Smooth muscle cell (in vitro differentiated cells): ENCODE data around the gene PI3. TPM values are rescaled to one million over a fixed set of nuclear protein-coding genes. Genes with fewer than 3 reads are reported as not detected.
"Not testable (repeated sequence)": the region's sequence is repeated elsewhere in the genome, so short reads cannot be mapped to it uniquely, and the experiment has no call there.

Source experiments
- DNase-seq: peaks from one replicate; lab custom pipeline; 2025; ENCODE audit not compliant: unreplicated experiment; lab: John Stamatoyannopoulos, UW
- H2AFZ ChIP-seq: fragments of 200-600 bp; sonication (generic); 2 replicates; pipeline ENCODE4 v1.6.0; 2016; ENCODE audit warnings: antibody characterized with exemption, low read depth, mild to moderate bottlenecking
- H3F3A ChIP-seq: fragments of 200-600 bp; sonication (generic); 2 replicates; pipeline ENCODE4 v1.6.0; 2017; ENCODE audit warnings: antibody characterized with exemption, low read depth
- H3K27ac ChIP-seq: fragments of 200-600 bp; sonication (generic); 2 replicates; pipeline ENCODE4 v1.5.1; 2016; ENCODE audit warnings: low read depth, mild to moderate bottlenecking
- H3K27me3 ChIP-seq: fragments of 200-600 bp; sonication (generic); 2 replicates; pipeline ENCODE4 v1.6.1; 2016; ENCODE audit warnings: low read depth, mild to moderate bottlenecking
- H3K36me3 ChIP-seq: fragments of 200-600 bp; sonication (generic); 2 replicates; pipeline ENCODE4 v1.5.1; 2016; ENCODE audit warnings: low read depth
- H3K4me1 ChIP-seq: fragments of 200-600 bp; sonication (generic); 2 replicates; pipeline ENCODE4 v1.5.1; 2016; ENCODE audit warnings: low read depth
- H3K4me2 ChIP-seq: fragments of 200-600 bp; sonication (generic); 2 replicates; pipeline ENCODE4 v1.6.0; 2016; ENCODE audit warnings: mild to moderate bottlenecking
- H3K4me3 ChIP-seq: fragments of 200-600 bp; sonication (generic); 2 replicates; pipeline ENCODE4 v1.5.1; 2016; ENCODE audit warnings: mild to moderate bottlenecking
- H3K79me2 ChIP-seq: fragments of 200-600 bp; sonication (generic); 2 replicates; pipeline ENCODE4 v1.6.0; 2016; ENCODE audit warnings: low read depth, mild to moderate bottlenecking
- H3K9ac ChIP-seq: fragments of 200-600 bp; sonication (generic); 2 replicates; pipeline ENCODE4 v1.6.0; 2016; ENCODE audit warnings: low read depth
- H3K9me3 ChIP-seq: fragments of 200-600 bp; sonication (generic); replicated peaks from 2 replicates; pipeline ENCODE4 v1.5.1; 2016; ENCODE audit warnings: low read depth
- H4K20me1 ChIP-seq: fragments of 200-600 bp; sonication (generic); 2 replicates; pipeline ENCODE4 v1.6.0; 2016; ENCODE audit warnings: low read depth
- CTCF ChIP-seq: fragments of 200-600 bp; sonication (generic); IDR thresholded peaks from 2 replicates; pipeline ENCODE4 v1.5.1; 2017; ENCODE audit warnings: borderline replicate concordance, mild to moderate bottlenecking, antibody characterized with exemption; ENCODE audit not compliant: insufficient read depth, poor library complexity, severe bottlenecking
- WGBS: methylation state at CpG from one replicate; pipeline ENCODE4 v1.1.7; 2016; ENCODE audit warnings: low lambda C conversion rate; 5-methylcytosine and 5-hydroxymethylcytosine counted together
- polyA plus RNA-seq: library from polyadenylated mRNA; unstranded; fragments of >200 nt; fragmentation: Nextera tagmentation; extraction: Ambion mirVana; gene quantifications from 2 replicates; pipeline ENCODE4 v1.2.1, GENCODE V29; 2016
- total RNA-seq: library from RNA; depleted of rRNA; stranded (reverse); fragments of >200 nt; gene quantifications from 2 replicates; pipeline ENCODE4 v1.2.3, GENCODE V29; 2014

The PI3 gene
- total and polyA plus RNA-seq, 2 experiments from 2014 or later = not detected

DNA sequence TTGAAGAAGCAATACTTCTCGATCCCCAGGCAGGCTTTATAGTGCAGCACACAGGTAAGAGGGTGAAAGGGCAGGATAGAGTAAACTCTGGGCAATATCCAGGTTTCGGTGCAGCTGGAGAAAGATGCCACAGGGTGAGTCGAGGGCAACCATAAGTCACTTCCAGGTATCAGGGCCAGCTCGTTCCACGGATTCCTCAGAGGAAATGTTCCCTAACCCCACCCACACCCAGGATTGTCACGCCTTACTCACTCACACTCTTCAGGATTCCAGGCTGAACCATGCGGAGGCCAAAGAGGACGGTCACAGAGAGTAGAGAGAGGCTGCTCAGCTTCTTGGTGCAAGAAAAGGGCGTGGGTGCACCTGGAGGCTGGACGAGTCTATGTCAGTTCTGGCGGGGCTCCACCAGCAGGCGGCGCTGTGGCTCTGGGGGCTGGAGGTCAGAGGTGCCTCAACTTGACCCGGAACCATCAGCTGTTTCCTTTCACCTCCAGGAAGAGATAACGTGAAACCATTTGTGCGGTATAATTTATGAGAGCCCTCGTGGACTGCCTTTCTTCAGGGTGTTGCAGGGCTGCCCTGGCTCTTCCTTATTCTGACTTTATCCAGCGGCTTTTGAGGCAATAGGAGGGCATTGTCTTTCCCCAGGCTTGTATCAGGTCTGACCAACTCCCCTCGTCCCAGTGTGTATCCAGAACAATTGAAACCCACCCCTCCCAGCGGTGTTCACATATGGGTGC, 36.0 kb upstream of the PI3 start:
- Histone ChIP-seq H3K27ac (no peak overlapping the region), H3K4me2 (no peak overlapping the region), H3K4me3 (no peak overlapping the region), H3K4me1 (no peaks in the 10 kb centered on the region), H3F3A (no peaks in the 10 kb centered on the region), H3K36me3 (no peaks in the 10 kb centered on the region), H2AFZ (no peak overlapping the region), H3K9ac (no peak overlapping the region), H3K79me2 (no peaks in the 10 kb centered on the region), H3K27me3 (peaks cover 11% of the 10 kb centered on the region), H3K9me3 (no peaks in the 10 kb centered on the region), H4K20me1 (no peaks in the 10 kb centered on the region)
- no peak for DNase-seq
- TF ChIP-seq CTCF = peak; percentile 64
- 46% methylated on average over 20 of the region's 20 CpGs for WGBS

DNA sequence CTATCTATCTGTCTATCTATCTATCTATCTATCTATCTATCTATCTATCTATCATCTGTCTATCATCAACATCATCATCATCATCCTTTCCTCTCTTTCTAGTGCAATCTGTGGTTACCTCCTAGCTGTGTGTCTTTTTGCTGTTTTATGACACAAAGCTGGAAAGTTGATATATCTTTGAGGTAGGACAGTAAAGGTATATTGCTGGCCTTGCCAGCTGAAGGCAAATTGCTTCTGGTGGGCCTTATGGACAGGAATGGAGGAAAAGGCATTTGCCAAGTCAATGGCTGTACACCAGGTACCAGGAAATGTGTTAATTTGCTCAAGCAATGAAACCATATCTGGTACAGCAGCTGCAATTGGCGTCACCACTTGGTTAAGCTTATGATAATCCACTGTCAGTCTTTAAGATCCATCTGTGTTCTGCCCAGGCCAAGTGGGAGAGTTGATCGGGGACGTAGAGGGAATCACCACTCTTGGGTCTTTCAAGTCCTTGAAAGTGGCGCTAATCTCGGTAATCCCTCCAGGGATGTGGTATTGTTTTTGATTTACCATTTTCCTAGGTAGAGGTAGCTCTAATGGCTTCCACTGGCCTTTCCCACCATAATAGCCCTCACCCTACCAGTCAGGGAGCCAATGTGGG, 34.8 kb upstream of the PI3 start:
- not testable (repeated sequence) for H3K4me3 ChIP-seq, H3K79me2 ChIP-seq, H3K9me3 ChIP-seq, H4K20me1 ChIP-seq, H3K4me2 ChIP-seq, DNase-seq, H3F3A ChIP-seq, H3K9ac ChIP-seq, H3K27ac ChIP-seq, H3K4me1 ChIP-seq, H3K36me3 ChIP-seq, H2AFZ ChIP-seq
- H3K27me3 ChIP-seq = peaks cover 16% of the 10 kb centered on the region
- WGBS = 96% methylated on average over 5 of the region's 5 CpGs

DNA sequence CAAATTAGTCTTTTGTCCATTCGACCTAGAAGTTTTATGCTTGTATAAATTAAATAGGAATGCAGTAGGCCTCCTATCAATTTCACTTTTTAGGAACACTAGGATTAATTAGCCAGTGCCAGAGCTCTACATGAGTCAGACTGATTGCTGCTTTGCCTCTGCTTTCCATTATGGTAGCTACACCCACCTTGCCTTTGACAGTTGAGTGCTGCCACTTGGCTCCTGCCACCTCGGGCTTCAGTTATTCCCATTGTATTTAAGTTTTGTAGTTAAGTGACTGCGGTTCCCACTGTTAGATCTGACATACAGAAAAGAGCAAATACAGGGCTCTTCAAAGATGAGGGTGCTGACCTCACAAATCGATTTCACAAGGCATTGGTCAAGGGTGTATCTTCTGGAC, 33.9 kb upstream of the PI3 start:
- Histone ChIP-seq H3K27ac (no peak overlapping the region), H3K9me3 (no peaks in the 10 kb centered on the region), H3K9ac (no peak overlapping the region), H3K79me2 (no peaks in the 10 kb centered on the region), H4K20me1 (no peaks in the 10 kb centered on the region), H3F3A (no peaks in the 10 kb centered on the region), H3K27me3 (peaks cover 26% of the 10 kb centered on the region), H3K36me3 (no peaks in the 10 kb centered on the region), H3K4me3 (no peak overlapping the region), H2AFZ (no peak overlapping the region), H3K4me1 (no peaks in the 10 kb centered on the region), H3K4me2 (no peak overlapping the region)
- 88% methylated on average over 4 of the region's 4 CpGs for WGBS
- TF ChIP-seq CTCF = no peak
- DNase-seq = no peak

GRCh38 chr20:45149062-45149461, 25.6 kb upstream of the PI3 start:
- Histone ChIP-seq H3F3A (no peaks in the 10 kb centered on the region), H3K4me1 (no peaks in the 10 kb centered on the region), H3K4me3 (no peak overlapping the region), H3K9me3 (no peaks in the 10 kb centered on the region), H3K27ac (no peak overlapping the region), H4K20me1 (no peaks in the 10 kb centered on the region), H3K9ac (no peak overlapping the region), H3K79me2 (no peaks in the 10 kb centered on the region), H3K27me3 (peaks cover 50% of the 10 kb centered on the region), H2AFZ (no peak overlapping the region), H3K36me3 (no peaks in the 10 kb centered on the region), H3K4me2 (no peak overlapping the region)
- no peak for DNase-seq
- WGBS = 90% methylated on average over 3 of the region's 3 CpGs
- TF ChIP-seq CTCF = no peak
